Fibroblast of the conjunctiva (primary cell): ENCODE data around the gene ZFC3H1.
"Not testable (repeated sequence)": the region's sequence is repeated elsewhere in the genome, so short reads cannot be mapped to it uniquely, and the experiment has no call there.

Experiments
- DNase-seq: peaks from one replicate; pipeline ENCODE4 v3.0.0-alpha.2; 2010; ENCODE audit warnings: low read depth

ZFC3H1 gene

GRCh38 chr12:71578694-71579258 lies 84.9 kb downstream of the ZFC3H1 start:
- no peak for DNase-seq

GRCh38 chr12:71576496-71576895 lies 87.2 kb downstream of the ZFC3H1 start:
- no peak for DNase-seq

- not testable (repeated sequence) for DNase-seq
Observed at GRCh38 chr12:71569885-71570284, 93.8 kb downstream of the ZFC3H1 start.

- no peak for DNase-seq
Observed at GRCh38 chr12:71567537-71567936, 96.1 kb downstream of the ZFC3H1 start.

- no peak for DNase-seq
Observed at GRCh38 chr12:71566655-71567054, 97.0 kb downstream of the ZFC3H1 start.

- no peak for DNase-seq
Observed at GRCh38 chr12:71565535-71565934, 98.1 kb downstream of the ZFC3H1 start.

- no peak for DNase-seq
Observed at GRCh38 chr12:71562676-71563595, 100.7 kb downstream of the ZFC3H1 start.
